Activated CD4-positive, alpha-beta T cell treated with anti-CD3 and anti-CD28 coated beads, Interleukin-2, amount 50 U/mL, for 16 hours (primary cell): ENCODE results near the gene PCGF3.
"Not testable (repeated sequence)": the region's sequence is repeated elsewhere in the genome, so short reads cannot be mapped to it uniquely, and the experiment has no call there.

ENCODE experiments used
- DNase-seq: peaks from one replicate; pipeline ENCODE4 v3.0.0-alpha.2; 2020

PCGF3 gene

GRCh38 chr4:768076-768475, 62.4 kb downstream of the PCGF3 start:
- DNase-seq: no peak

- no peak for DNase-seq
Measured at GRCh38 chr4:768995-769394, 63.4 kb downstream of the PCGF3 start.

GRCh38 chr4:769511-769910, 63.9 kb downstream of the PCGF3 start:
- DNase-seq: no peak

- DNase-seq: no peak
Measured at GRCh38 chr4:770022-770421, 64.4 kb downstream of the PCGF3 start.

GRCh38 chr4:771464-771863, 65.8 kb downstream of the PCGF3 start:
- no peak for DNase-seq

- DNase-seq: no peak
Measured at GRCh38 chr4:772118-772517, 66.5 kb downstream of the PCGF3 start.

GRCh38 chr4:772776-773175, 67.1 kb downstream of the PCGF3 start:
- DNase-seq: no peak

GRCh38 chr4:773214-773613, 67.6 kb downstream of the PCGF3 start:
- no peak for DNase-seq

- not testable (repeated sequence) for DNase-seq
Measured at GRCh38 chr4:774419-775092, 68.9 kb downstream of the PCGF3 start.

GRCh38 chr4:775485-775884, 69.9 kb downstream of the PCGF3 start:
- not testable (repeated sequence) for DNase-seq

GRCh38 chr4:776743-777441, 71.3 kb downstream of the PCGF3 start:
- no peak for DNase-seq

- DNase-seq: no peak
Measured at GRCh38 chr4:777520-778262, 72.1 kb downstream of the PCGF3 start.

GRCh38 chr4:779555-779954, 73.9 kb downstream of the PCGF3 start:
- DNase-seq: no peak

- DNase-seq: not testable (repeated sequence)
Measured at GRCh38 chr4:780255-780654, 74.6 kb downstream of the PCGF3 start.

GRCh38 chr4:780716-781492, 75.3 kb downstream of the PCGF3 start:
- no peak for DNase-seq

GRCh38 chr4:781493-782216, 76.0 kb downstream of the PCGF3 start:
- peak; percentile 100 for DNase-seq

GRCh38 chr4:784401-785331, 79.0 kb downstream of the PCGF3 start:
- no peak for DNase-seq

- DNase-seq: no peak
Measured at GRCh38 chr4:785332-786073, 79.9 kb downstream of the PCGF3 start.

GRCh38 chr4:786074-786741, 80.6 kb downstream of the PCGF3 start:
- no peak for DNase-seq

- no peak for DNase-seq
Measured at GRCh38 chr4:786861-787300, 81.2 kb downstream of the PCGF3 start.
